ENCODE results near the gene GDF15. TPM values are rescaled to one million over a fixed set of nuclear protein-coding genes. Genes with fewer than 3 reads are reported as not detected.

The GDF15 gene, protein sequence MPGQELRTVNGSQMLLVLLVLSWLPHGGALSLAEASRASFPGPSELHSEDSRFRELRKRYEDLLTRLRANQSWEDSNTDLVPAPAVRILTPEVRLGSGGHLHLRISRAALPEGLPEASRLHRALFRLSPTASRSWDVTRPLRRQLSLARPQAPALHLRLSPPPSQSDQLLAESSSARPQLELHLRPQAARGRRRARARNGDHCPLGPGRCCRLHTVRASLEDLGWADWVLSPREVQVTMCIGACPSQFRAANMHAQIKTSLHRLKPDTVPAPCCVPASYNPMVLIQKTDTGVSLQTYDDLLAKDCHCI
- 10 to 100 TPM in 1 of 3 donors, 1 to 10 TPM in 2; 2.7 to 60.3 (median 9.2) TPM for total RNA-seq

GRCh38 chr19:18385675-18386542, at the start of gene GDF15:
TSS of gene GDF15 (plus strand) at chr19:18386158. CDS start at chr19:18386190, 32 bp downstream.
- Histone ChIP-seq H3K4me1 (no peaks in the 10 kb centered on the region), H3K36me3 (no peaks in the 10 kb centered on the region), H3K9me3 (no peaks in the 10 kb centered on the region), H3K27me3 (no peaks in the 10 kb centered on the region), H3K27ac (peak within 1 kb of the TSS; percentile 36 to 38), H3K4me3 (peak within 1 kb of the TSS; percentile 30 to 59 (median 46))
- peak in 2 of 3 donors; percentile 20 to 65 for TF ChIP-seq POLR2AphosphoS5 (IDR thresholded peaks at IDR 0.05)
- TF ChIP-seq POLR2A (IDR thresholded peaks at IDR 0.05): peak; percentile 49
- TF ChIP-seq, protein P1, sequence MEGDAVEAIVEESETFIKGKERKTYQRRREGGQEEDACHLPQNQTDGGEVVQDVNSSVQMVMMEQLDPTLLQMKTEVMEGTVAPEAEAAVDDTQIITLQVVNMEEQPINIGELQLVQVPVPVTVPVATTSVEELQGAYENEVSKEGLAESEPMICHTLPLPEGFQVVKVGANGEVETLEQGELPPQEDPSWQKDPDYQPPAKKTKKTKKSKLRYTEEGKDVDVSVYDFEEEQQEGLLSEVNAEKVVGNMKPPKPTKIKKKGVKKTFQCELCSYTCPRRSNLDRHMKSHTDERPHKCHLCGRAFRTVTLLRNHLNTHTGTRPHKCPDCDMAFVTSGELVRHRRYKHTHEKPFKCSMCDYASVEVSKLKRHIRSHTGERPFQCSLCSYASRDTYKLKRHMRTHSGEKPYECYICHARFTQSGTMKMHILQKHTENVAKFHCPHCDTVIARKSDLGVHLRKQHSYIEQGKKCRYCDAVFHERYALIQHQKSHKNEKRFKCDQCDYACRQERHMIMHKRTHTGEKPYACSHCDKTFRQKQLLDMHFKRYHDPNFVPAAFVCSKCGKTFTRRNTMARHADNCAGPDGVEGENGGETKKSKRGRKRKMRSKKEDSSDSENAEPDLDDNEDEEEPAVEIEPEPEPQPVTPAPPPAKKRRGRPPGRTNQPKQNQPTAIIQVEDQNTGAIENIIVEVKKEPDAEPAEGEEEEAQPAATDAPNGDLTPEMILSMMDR (IDR thresholded peaks at IDR 0.05): no peak
- peak in 1 of 2 donors; percentile 69 for DNase-seq (ENCODE audit: low spot score in 2 of 2)
- intact Hi-C loops (cut with DNase I; ENCODE audit: low total_unique reads): loop anchor here (10.0 kb wide), 1 partner anchor 1851 kb away; no protein-coding TSS in a partner anchor

GRCh38 chr19:18338541-18338940, 47.4 kb upstream of the GDF15 start:
- Histone ChIP-seq H3K4me3 (no peak overlapping the region), H3K36me3 (no peaks in the 10 kb centered on the region), H3K27me3 (no peaks in the 10 kb centered on the region), H3K9me3 (no peaks in the 10 kb centered on the region), H3K4me1 (no peaks in the 10 kb centered on the region), H3K27ac (no peak overlapping the region)
- intact Hi-C loops (cut with DNase I; ENCODE audit: low total_unique reads): no loop called here
- TF ChIP-seq, protein P1 (IDR thresholded peaks at IDR 0.05): no peak
- TF ChIP-seq POLR2A (IDR thresholded peaks at IDR 0.05) (no peak), POLR2AphosphoS5 (IDR thresholded peaks at IDR 0.05) (no peak)
- DNase-seq (ENCODE audit: low spot score in 2 of 2): no peak

- Histone ChIP-seq H3K27me3 (no peaks in the 10 kb centered on the region), H3K27ac (peak overlapping the region; percentile 49 to 90), H3K4me3 (peak overlapping the region; percentile 77 to 93 (median 91)), H3K9me3 (no peaks in the 10 kb centered on the region), H3K4me1 (no peaks in the 10 kb centered on the region), H3K36me3 (no peaks in the 10 kb centered on the region)
- DNase-seq (ENCODE audit: low spot score in 2 of 2): no peak
- intact Hi-C loops (cut with DNase I; ENCODE audit: low total_unique reads): no loop called here
- TF ChIP-seq, protein P1 (IDR thresholded peaks at IDR 0.05): no peak
- no peak for TF ChIP-seq POLR2AphosphoS5 (IDR thresholded peaks at IDR 0.05)
- no peak for TF ChIP-seq POLR2A (IDR thresholded peaks at IDR 0.05)
Observed at GRCh38 chr19:18339723-18340122, 46.2 kb upstream of the GDF15 start.

DNA sequence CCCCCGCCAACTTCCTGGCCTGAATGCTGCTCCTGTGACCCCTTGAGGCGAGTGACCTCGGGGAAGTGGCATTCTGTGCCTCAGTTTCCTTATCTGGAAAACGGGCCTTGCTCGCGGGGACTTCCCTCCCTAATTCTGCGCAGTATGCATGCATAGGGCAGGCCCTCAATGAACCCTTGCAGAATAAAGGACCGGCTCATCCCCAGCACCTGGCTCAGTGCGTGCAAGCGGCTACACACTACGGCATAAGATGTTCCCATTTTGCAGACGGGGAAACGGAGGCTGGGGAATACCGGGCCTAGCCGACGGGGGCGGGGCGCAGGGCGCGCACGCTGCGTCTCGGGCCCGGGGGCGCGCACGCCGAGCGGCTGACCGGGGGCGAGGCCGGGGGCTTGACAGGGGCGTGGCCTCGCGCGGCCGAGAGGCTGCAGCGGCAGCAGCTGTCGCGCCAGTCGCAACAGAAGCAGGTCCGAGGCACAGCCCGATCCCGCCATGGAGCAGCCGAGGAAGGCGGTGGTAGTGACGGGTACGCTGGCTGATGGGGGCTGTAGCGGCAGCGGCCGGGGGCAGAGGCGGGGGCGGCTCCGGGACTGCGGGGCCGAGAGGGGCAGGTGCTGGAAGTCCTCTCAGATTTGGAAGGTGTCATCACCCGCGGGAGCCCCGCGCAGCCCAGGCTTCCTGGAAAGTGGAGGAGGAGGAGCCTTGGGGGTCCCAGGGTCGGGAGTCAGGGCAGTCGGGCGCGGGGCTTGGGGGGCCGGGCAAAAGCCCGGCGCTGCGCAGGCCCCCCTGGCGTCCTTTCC, 45.6 kb upstream of the GDF15 start, which contains the start of gene PGPEP1:
Gene PGPEP1 (plus strand): TSS at position 409 of the 800 bp plus-strand sequence. CDS start 84 bp downstream, at position 493.
- intact Hi-C loops (cut with DNase I; ENCODE audit: low total_unique reads): no loop called here
- Histone ChIP-seq H3K27ac (peak within 1 kb of the TSS; percentile 90 to 94), H3K36me3 (no peaks in the 10 kb centered on the region), H3K9me3 (no peaks in the 10 kb centered on the region), H3K4me1 (no peaks in the 10 kb centered on the region), H3K4me3 (peak within 1 kb of the TSS; percentile 77 to 93 (median 91)), H3K27me3 (no peaks in the 10 kb centered on the region)
- TF ChIP-seq, protein P1 (IDR thresholded peaks at IDR 0.05): no peak
- peak in 1 of 3 donors; percentile 5 for TF ChIP-seq POLR2AphosphoS5 (IDR thresholded peaks at IDR 0.05)
- no peak for TF ChIP-seq POLR2A (IDR thresholded peaks at IDR 0.05)
- peak in 1 of 2 donors; percentile 69 for DNase-seq (ENCODE audit: low spot score in 2 of 2)
